ENCODE data around the gene PMEPA1. TPM values are rescaled to one million over a fixed set of nuclear protein-coding genes. Genes with fewer than 3 reads are reported as not detected.

The PMEPA1 gene
- total RNA-seq, 1 donor from 2014 or later: 151 TPM

GRCh38 chr20:57660922-57661745, 48.7 kb downstream of the PMEPA1 start:
- DNase-seq (ENCODE audit: low spot score): peak; percentile 89
- Mint-ChIP-seq H3K27me3 (ENCODE audit: low read depth) (no peaks in the 10 kb centered on the region), H3K4me3 (ENCODE audit: unreplicated experiment) (no peak overlapping the region), H3K27ac (ENCODE audit: unreplicated experiment) (peak overlapping the region; percentile 24), H3K4me1 (ENCODE audit: low read depth) (peaks cover 24% of the 10 kb centered on the region), H3K36me3 (ENCODE audit: low read depth) (peaks cover 12% of the 10 kb centered on the region), H3K9me3 (ENCODE audit: low read depth) (no peaks in the 10 kb centered on the region)
- no peak for TF ChIP-seq CTCF (IDR thresholded peaks at IDR 0.05)

GRCh38 chr20:57660181-57660921, 49.5 kb downstream of the PMEPA1 start:
- Mint-ChIP-seq H3K27ac (ENCODE audit: unreplicated experiment) (peak overlapping the region; percentile 61), H3K9me3 (ENCODE audit: low read depth) (no peaks in the 10 kb centered on the region), H3K36me3 (ENCODE audit: low read depth) (peaks cover 13% of the 10 kb centered on the region), H3K4me3 (ENCODE audit: unreplicated experiment) (no peak overlapping the region), H3K27me3 (ENCODE audit: low read depth) (no peaks in the 10 kb centered on the region), H3K4me1 (ENCODE audit: low read depth) (peaks cover 24% of the 10 kb centered on the region)
- no peak for DNase-seq (ENCODE audit: low spot score)
- TF ChIP-seq CTCF (IDR thresholded peaks at IDR 0.05): no peak

GRCh38 chr20:57659517-57660180, 50.2 kb downstream of the PMEPA1 start:
- H3K27ac Mint-ChIP-seq (ENCODE audit: unreplicated experiment): no peak overlapping the region
- H3K36me3 Mint-ChIP-seq (ENCODE audit: low read depth): peaks cover 15% of the 10 kb centered on the region
- DNase-seq (ENCODE audit: low spot score): peak; percentile 77
- H3K4me3 Mint-ChIP-seq (ENCODE audit: unreplicated experiment): no peak overlapping the region
- no peak for TF ChIP-seq CTCF (IDR thresholded peaks at IDR 0.05)
- H3K9me3 Mint-ChIP-seq (ENCODE audit: low read depth): no peaks in the 10 kb centered on the region
- H3K4me1 Mint-ChIP-seq (ENCODE audit: low read depth): peaks cover 25% of the 10 kb centered on the region
- no peaks in the 10 kb centered on the region for H3K27me3 Mint-ChIP-seq (ENCODE audit: low read depth)

GRCh38 chr20:57658833-57659516, 50.8 kb downstream of the PMEPA1 start:
- peak; percentile 80 for DNase-seq (ENCODE audit: low spot score)
- H3K4me1 Mint-ChIP-seq (ENCODE audit: low read depth): peaks cover 30% of the 10 kb centered on the region
- no peak for TF ChIP-seq CTCF (IDR thresholded peaks at IDR 0.05)
- H3K36me3 Mint-ChIP-seq (ENCODE audit: low read depth): peaks cover 15% of the 10 kb centered on the region
- no peak overlapping the region for H3K27ac Mint-ChIP-seq (ENCODE audit: unreplicated experiment)
- H3K4me3 Mint-ChIP-seq (ENCODE audit: unreplicated experiment): no peak overlapping the region
- H3K27me3 Mint-ChIP-seq (ENCODE audit: low read depth): no peaks in the 10 kb centered on the region
- no peaks in the 10 kb centered on the region for H3K9me3 Mint-ChIP-seq (ENCODE audit: low read depth)
